Inflammatory macrophage treated with lipopolysaccharide for 1 hour (primary cell): ENCODE results near the gene KLHL6.
"Not testable (repeated sequence)": the region's sequence is repeated elsewhere in the genome, so short reads cannot be mapped to it uniquely, and the experiment has no call there.

Source experiments
- DNase-seq, 2 donors: peaks; one replicate each; pipeline ENCODE4 v3.0.0-alpha.2; 2020 to 2022

Gene KLHL6

DNA sequence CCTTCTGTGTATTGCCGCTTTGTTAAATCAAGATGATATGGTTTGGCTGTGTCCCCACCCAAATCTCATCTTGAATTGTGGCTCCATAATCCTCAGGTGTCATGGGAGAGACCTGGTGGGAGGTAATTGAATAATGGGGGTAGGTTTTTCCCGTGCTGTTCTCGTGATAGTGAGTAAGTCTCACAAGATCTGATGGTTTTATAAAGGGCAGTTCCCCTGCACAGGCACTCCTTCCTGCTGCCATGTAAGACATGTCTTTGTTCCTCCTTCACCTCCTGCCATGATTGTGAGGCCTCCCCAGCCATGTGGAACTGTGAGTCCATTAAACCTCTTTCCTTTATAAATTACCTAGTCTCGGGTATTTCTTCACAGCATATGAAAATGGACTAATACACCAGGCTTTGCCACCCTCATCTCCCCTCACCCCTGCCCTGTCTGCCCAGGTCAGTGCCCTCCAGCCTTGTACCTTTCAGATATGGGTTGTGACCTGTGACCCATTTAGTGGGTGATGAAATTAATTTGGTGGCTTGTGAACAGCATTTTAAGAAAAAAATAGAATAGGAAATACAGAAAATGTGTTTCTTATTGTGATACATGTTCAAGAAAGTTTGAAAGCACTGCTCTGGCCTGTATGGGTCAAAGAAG lies 71.0 kb downstream of the KLHL6 start:
- DNase-seq, result peak; percentile 13 to 56

GRCh38 chr3:183481582-183481981 lies 73.9 kb downstream of the KLHL6 start:
- no peak for DNase-seq

DNA sequence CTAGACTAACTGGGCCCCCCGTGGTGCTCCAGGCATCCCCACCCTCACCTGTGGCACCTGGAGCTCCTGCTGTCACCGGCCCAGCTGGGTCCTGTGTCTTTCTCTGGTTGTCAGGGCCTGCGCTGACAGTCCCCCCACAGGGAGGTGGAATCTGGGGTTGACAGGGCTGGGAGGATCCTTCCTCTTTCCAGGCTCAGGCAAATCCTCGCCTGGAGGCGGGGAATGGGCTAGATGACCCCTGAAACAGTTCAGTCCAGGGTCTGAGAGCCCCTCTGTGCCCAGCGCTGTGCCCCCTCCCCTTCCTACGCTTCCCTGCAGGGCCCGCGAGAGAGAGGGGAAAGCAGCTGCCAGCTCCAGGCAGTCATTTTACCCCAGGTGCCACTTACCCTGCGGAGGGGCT lies 77.0 kb downstream of the KLHL6 start:
- no peak for DNase-seq

DNA sequence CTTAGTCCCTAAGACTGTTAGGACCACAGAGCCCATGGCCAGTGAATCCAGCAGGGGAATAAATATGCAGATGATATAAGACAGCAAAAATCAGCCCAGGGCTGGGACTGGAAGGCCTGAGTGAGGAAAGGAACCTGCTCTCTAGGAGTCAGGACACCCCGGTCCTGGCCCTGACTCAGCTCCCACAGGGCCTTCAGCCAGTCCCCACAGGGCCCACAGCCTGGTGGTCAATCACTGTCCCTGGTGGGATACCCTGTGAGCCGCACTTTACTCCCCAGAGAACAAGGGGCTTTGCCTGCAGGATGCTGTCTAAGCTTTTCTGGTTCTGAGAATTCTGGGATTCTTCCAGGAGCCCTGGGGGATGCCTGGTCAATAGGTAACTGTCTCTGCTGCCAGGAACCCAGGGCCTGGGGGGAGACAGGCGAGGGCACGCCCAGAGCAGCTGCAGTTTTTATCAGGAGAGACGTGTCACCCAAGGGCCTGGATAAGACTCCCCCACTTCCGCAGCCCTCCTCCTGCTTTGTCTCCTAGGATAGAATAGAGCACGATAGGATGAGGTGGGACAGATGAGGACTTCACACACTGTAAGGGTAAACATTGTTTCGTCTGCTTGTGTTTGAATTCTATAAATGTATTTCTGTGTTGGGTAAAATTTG lies 77.6 kb downstream of the KLHL6 start:
- DNase-seq, result no peak

DNA sequence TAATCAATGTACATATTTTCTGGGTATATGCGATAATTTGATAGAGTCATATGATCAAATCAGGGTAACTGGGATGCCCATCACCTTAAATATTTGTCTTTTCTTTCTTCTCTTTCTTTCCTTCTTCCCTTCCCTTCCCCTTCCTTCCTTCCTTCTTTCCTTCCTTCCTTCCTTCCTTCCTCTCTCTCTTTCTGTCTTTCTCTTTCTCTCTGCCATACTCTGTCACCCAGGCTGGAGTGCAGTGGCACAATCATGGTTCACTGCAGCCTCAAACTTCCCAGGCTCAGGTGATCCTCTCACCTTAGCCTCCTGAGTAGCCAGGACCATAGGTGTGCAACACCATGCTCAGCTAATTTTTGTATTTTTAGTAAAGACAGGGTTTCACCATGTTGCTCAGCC lies 79.7 kb downstream of the KLHL6 start:
- not testable (repeated sequence) for DNase-seq

- DNase-seq, result no peak
Measured at GRCh38 chr3:183475016-183475763, 80.3 kb downstream of the KLHL6 start.

DNA sequence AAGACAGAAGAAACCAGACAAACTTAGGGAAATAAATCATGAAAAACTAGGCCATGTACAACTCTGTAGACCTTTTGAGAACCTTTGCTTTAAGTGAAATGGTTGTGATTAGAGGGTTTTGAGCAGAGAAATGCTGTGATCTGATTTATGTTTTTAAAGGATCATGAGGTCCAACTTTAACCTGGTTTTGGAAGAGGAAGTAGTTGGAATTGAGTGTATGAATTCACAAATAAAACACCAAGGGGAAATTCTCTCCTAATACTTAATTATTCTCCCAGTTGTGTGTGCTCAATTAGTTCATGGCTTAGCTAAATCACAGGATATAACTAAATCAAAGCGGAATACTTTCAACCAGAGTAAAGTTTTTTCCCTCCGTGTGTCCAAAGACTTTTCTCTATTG lies 81.5 kb downstream of the KLHL6 start:
- no peak for DNase-seq

GRCh38 chr3:183472155-183472554 lies 83.4 kb downstream of the KLHL6 start:
- DNase-seq, result no peak

DNA sequence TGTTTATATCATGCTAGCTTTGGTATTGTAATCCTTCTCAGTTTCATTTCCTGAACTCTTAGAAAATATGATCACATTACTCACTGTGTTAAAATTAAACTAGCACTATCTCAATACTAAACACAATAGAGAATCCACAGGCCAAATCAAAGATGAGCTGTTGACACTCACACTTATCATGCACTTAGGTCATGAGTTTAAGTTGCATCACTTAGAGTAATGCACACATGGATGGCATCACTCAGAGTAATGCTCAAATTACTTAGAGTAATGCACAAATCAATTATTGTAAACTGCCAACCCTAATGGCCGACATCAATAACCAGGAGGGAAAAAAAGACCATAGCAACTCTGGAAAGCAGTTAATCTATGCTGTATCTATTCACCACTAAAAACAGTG lies 87.1 kb downstream of the KLHL6 start:
- peak in 1 of 2 donors; percentile 24 for DNase-seq

- DNase-seq, result no peak
Measured at GRCh38 chr3:183466575-183466974, 88.9 kb downstream of the KLHL6 start.

- DNase-seq, result not testable (repeated sequence)
Measured at GRCh38 chr3:183465710-183466109, 89.8 kb downstream of the KLHL6 start.

DNA sequence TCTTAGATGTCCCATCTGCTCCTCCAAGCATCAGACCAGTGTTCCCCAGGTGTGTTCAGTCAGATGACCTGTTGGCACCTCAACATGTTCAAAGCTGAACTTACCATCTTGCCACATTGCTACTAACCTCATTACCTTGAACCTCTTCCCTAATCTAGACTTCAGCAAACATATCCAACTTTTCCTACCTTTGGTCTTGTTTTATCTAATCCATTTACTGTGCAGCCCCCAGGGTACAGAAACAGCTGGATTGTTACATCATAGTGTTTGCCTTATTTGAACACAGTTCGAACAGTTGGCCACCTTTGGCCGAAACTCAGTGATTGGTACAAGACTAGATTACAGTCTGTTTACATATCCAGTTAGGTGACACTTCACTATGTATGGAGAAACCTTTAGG lies 91.0 kb downstream of the KLHL6 start:
- no peak for DNase-seq

DNA sequence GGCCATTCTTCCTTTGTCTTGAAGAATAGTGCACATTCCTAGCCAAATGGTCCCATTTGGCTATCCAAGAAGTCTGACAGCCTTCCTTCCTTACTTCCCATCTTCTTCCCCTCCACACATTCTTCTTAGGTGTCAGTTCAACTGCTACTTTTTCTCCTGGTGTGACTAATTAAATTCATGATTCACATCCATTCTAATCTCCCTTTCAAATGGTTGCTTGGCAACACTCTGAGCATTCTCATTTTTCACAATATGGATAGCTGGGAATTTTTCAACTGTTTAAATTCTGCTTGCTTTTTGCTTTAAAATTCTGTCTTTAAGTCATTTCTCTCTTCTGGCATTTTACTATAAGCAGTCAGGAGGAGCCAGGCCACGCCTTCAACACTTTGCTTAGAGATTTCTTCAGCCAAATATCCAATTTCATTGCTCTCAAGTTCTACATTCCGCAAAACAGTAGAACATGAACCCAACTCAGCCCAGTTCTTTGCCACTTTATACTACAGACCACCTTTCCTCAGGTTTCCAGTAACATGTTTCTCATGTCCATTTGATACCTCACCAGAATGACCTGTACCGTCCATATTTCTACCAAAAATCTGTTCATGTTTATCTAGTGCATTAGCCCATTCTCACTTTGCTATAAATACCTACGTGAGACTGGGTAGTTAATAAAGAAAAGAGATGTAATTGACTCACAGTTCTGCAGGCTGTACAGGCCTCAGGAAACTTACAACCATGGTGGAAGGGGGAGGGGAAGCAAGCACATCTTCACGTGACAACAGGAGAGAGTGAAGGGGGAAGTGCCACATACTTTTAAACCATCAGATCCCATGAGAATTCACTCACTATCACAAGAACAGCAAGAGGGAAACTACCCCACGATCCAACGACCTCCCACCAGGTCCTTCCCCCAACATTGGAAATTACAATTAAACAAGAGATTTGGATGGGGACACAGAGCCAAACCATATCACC lies 95.1 kb downstream of the KLHL6 start:
- no peak for DNase-seq

DNA sequence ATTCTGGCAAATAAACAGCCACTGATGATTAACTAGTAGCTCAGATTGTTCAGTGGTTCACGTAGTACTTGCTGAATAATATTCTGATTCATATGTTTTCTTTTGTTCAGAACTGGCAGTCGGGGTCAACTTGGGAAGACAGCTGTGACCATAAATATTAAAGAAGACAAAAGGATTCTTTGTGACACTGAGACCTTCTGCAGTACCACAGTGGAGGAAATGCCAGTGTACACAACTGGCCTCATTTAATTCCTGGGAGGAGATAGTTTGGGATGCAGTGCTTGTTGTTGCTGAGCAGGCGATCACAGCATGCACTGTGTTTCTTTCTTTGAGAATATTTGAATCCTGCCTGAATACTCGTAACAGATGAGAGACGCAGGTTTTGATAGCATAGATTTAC lies 100.4 kb downstream of the KLHL6 start:
- no peak for DNase-seq

DNA sequence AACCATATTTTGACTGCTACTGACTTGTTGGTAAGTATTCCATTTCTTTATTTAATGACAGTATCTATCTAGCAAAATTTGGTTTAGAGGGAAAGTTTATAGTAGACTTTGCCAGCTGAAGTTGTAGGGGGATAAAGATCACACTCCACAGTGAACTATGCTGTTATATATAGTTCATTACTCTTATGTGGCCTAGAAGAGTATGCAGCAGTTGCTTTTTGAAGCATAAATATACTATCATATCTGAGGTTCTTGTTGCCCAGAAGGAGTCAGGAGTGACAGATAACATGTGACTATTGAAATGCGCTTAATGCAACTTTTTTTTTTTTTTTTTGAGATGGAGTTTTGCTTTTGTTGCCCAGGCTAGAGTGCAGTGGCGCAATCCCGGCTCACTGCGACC lies 101.4 kb downstream of the KLHL6 start:
- no peak for DNase-seq

DNA sequence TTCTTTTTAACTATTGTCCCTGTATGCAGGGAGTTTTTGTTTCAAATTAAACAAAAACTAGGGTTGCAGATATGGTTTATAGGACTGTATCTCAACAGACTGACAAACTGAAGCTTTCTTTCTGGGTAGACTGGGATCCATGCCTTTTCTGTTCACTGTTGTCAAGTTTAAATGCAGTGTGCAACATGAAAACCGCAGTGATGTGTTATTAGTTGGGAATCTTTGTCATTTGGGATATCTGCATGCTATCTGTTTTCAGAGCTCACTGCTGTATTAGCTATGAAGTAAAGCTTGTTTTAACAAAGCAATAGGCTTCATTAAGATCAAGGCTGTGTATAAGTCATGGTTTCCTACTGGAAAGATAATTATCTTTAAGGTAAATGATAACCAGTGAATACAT lies 105.7 kb downstream of the KLHL6 start:
- no peak for DNase-seq

- peak in 1 of 2 donors; percentile 12 for DNase-seq
Measured at GRCh38 chr3:183449391-183449790, 106.1 kb downstream of the KLHL6 start.

GRCh38 chr3:183448369-183449128 lies 107.0 kb downstream of the KLHL6 start:
- DNase-seq, result no peak

- DNase-seq, result peak; percentile 85
Measured at GRCh38 chr3:183447206-183448001, 108.1 kb downstream of the KLHL6 start.

- no peak for DNase-seq
Measured at GRCh38 chr3:183446838-183447205, 108.7 kb downstream of the KLHL6 start.

DNA sequence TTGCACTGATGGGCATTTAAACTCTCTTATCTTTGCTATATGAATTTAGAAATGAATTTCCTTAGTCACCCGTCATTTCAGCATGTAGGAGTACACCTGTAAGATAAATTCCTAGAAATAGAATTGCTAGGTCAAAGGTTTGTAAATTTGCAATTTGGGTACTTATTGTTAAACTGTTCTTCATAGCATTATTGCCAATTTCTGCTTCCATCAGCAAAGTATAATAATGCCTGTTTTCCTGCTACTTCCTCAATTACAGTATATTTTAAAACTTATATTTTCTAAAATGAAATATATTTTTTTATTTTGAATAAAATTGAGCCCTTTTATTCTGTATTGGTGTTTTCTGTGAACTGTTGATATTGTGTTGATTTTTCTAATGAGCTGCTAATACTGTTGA lies 110.8 kb downstream of the KLHL6 start:
- DNase-seq, result no peak
